Erythroblast (primary cell): Measurements from ENCODE around the gene FREM1.

ENCODE experiments used
- GATA1 ChIP-seq: IDR thresholded peaks from 2 replicates; pipeline ENCODE4 v1.6.1; 2011; ENCODE audit warnings: low read depth, mild to moderate bottlenecking, control low read depth, low read length, moderate library complexity
- POLR2A ChIP-seq: IDR thresholded peaks from 2 replicates; pipeline ENCODE4 v1.6.1; 2011; ENCODE audit warnings: mild to moderate bottlenecking, low read length

DNA sequence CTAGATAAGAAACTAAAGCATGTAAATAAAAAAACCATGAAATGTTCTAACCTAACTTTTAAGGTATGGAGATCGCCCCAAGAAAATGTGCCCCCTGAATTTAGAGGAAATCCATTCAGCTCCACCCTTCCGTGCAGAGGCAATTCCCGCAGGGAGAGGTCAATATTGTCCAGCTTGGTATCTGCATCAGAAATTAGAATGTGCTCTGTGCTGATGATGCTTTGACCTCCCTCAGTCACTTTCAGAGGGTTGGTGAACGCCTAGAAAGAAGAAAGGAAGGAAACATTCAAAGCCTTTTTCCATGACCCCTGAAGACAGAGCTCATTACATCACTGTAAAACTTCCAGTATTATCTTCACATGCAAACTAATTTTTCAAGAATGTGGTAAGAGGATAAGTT is 91.0 kb downstream of the FREM1 start:
- TF ChIP-seq POLR2A (no peak), GATA1 (no peak)
